ENCODE measurements around the gene MIGA2.

MIGA2 gene

GRCh38 chr9:129036241-129036922 lies at the start of gene MIGA2:
TSS of gene MIGA2 (plus strand) at chr9:129036626. CDS start at chr9:129040595, 3,969 bp downstream.
- Histone ChIP-seq H3K79me2 (ENCODE audit: insufficient read depth, low read depth) (peaks cover 11% of the 10 kb centered on the region; the same call in 1 of the 2 replicates), H3K27ac (0 out of 2 replicates have a peak within 1 kb of the TSS, but pooled peaks have one; percentile 18), H3K36me3 (ENCODE audit: insufficient read depth) (no peaks in the 10 kb centered on the region; the same call in 1 of the 2 replicates), H3K4me3 (IDR thresholded peaks at IDR 0.05; ENCODE audit: insufficient read depth, low read depth, low read length) (no peak within 1 kb of the TSS), H3K27me3 (ENCODE audit: insufficient read depth, low read depth) (no peaks in the 10 kb centered on the region), H2AFZ (ENCODE audit: low read depth) (peak within 1 kb of the TSS; percentile 98), H4K20me1 (ENCODE audit: insufficient read depth) (no peaks in the 10 kb centered on the region), H3K9ac (peak within 1 kb of the TSS; percentile 31; the same call in 1 of the 2 replicates), H3K4me1 (ENCODE audit: low read depth, poor library complexity, severe bottlenecking) (peaks cover 20% of the 10 kb centered on the region), H3K4me2 (peak within 1 kb of the TSS; percentile 95)
- no peak for TF ChIP-seq CTCF (conservative IDR thresholded peaks at IDR 0.05; ENCODE audit: low read depth, low read length)

DNA sequence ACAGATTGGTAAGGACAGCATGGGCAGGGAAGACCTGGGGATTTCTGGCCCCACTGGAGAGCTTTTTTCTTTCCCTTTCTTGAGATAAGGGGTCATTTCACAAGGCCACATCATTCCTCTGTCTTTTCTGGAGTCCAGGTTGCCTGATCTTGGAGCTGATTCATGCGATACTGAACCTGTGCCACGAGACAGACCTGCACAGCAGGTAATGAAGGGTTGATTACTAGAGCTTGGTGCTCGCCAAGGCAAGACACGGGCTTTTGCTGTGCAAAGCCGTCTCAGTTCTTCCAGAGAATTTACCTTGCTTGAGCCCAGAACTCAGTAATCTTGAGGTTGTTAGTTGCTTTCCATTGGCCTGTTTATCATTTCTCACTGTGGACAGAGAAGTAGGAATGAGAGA lies 49.8 kb upstream of the MIGA2 start:
- Histone ChIP-seq H2AFZ (ENCODE audit: low read depth) (no peak overlapping the region), H3K27me3 (ENCODE audit: insufficient read depth, low read depth) (no peaks in the 10 kb centered on the region), H3K4me3 (IDR thresholded peaks at IDR 0.05; ENCODE audit: insufficient read depth, low read depth, low read length) (no peak overlapping the region), H4K20me1 (ENCODE audit: insufficient read depth) (no peaks in the 10 kb centered on the region), H3K9ac (no peak overlapping the region), H3K79me2 (ENCODE audit: insufficient read depth, low read depth) (no peaks in the 10 kb centered on the region), H3K4me2 (no peak overlapping the region), H3K27ac (no peak overlapping the region), H3K4me1 (ENCODE audit: low read depth, poor library complexity, severe bottlenecking) (no peaks in the 10 kb centered on the region), H3K36me3 (ENCODE audit: insufficient read depth) (peaks cover 18% of the 10 kb centered on the region; the same call in 1 of the 2 replicates)
- no peak for TF ChIP-seq CTCF (conservative IDR thresholded peaks at IDR 0.05; ENCODE audit: low read depth, low read length)

GRCh38 chr9:128987805-128988204 lies 48.6 kb upstream of the MIGA2 start:
- Histone ChIP-seq H3K9ac (no peak overlapping the region), H2AFZ (ENCODE audit: low read depth) (no peak overlapping the region), H3K4me2 (no peak overlapping the region), H3K27ac (no peak overlapping the region), H3K27me3 (ENCODE audit: insufficient read depth, low read depth) (no peaks in the 10 kb centered on the region), H3K4me3 (IDR thresholded peaks at IDR 0.05; ENCODE audit: insufficient read depth, low read depth, low read length) (no peak overlapping the region), H3K79me2 (ENCODE audit: insufficient read depth, low read depth) (no peaks in the 10 kb centered on the region), H3K4me1 (ENCODE audit: low read depth, poor library complexity, severe bottlenecking) (no peaks in the 10 kb centered on the region), H3K36me3 (ENCODE audit: insufficient read depth) (peaks cover 11% of the 10 kb centered on the region; the same call in 1 of the 2 replicates), H4K20me1 (ENCODE audit: insufficient read depth) (no peaks in the 10 kb centered on the region)
- no peak for TF ChIP-seq CTCF (conservative IDR thresholded peaks at IDR 0.05; ENCODE audit: low read depth, low read length)

GRCh38 chr9:128992995-128993394 lies 43.4 kb upstream of the MIGA2 start:
- Histone ChIP-seq H3K79me2 (ENCODE audit: insufficient read depth, low read depth) (no peaks in the 10 kb centered on the region), H3K9ac (no peak overlapping the region), H3K27ac (no peak overlapping the region), H3K27me3 (ENCODE audit: insufficient read depth, low read depth) (no peaks in the 10 kb centered on the region), H3K4me2 (no peak overlapping the region), H4K20me1 (ENCODE audit: insufficient read depth) (no peaks in the 10 kb centered on the region), H3K36me3 (ENCODE audit: insufficient read depth) (peaks cover 11% of the 10 kb centered on the region; the same call in 1 of the 2 replicates), H3K4me1 (ENCODE audit: low read depth, poor library complexity, severe bottlenecking) (no peaks in the 10 kb centered on the region), H2AFZ (ENCODE audit: low read depth) (no peak overlapping the region), H3K4me3 (IDR thresholded peaks at IDR 0.05; ENCODE audit: insufficient read depth, low read depth, low read length) (no peak overlapping the region)
- TF ChIP-seq CTCF (conservative IDR thresholded peaks at IDR 0.05; ENCODE audit: low read depth, low read length) = peak; percentile 34; the same call in 1 of the 2 replicates

Data from KMS-11 (cell line).